GM12878 (cell line): ENCODE data around the gene ANKRD26. TPM values are rescaled to one million over a fixed set of nuclear protein-coding genes. Genes with fewer than 3 reads are reported as not detected.

Source experiments
- ATAC-seq: fragments of 200-7000 bp; cut with Tn5 transposase; 3 replicates; pipeline ENCODE4 v1.9.1; 2020; ENCODE audit warnings: mild to moderate bottlenecking, moderate library complexity
- BruUV-seq: library from RNA; stranded (reverse); fragments of 400-500 nt; replicated peaks from 2 replicates; lab custom pipeline; 2021; lab: Mats Ljungman, UMichigan
- CTCF ChIA-PET: fragments of 300-600 bp; sonication (Branson Sonifier 250); formaldehyde crosslinking; extraction: SDS; loops from one replicate; lab custom pipeline; 2021; ENCODE audit warnings: inconsistent platforms; lab: Yijun Ruan, JAX
- POLR2A ChIA-PET: fragments of 350-600 bp; formaldehyde crosslinking; extraction: SDS; loops from one replicate; lab custom pipeline; 2021; ENCODE audit warnings: inconsistent platforms; lab: Charles Lee
- RAD21 ChIA-PET: fragments of 300-600 bp; sonication (Branson Sonifier 250); formaldehyde crosslinking; loops from one replicate; lab custom pipeline; 2023; ENCODE audit warnings: antibody characterized with exemption; ENCODE audit not compliant: unreplicated experiment; lab: Charles Lee
- SMC1A ChIA-PET: fragments of 300-600 bp; sonication (Branson Sonifier 250); formaldehyde crosslinking; loops from one replicate; lab custom pipeline; 2023; ENCODE audit not compliant: unreplicated experiment, uncharacterized antibody; lab: Charles Lee
- DNase-seq: peaks from one replicate; pipeline ENCODE4 v3.0.0-alpha.2; 2011; ENCODE audit warnings: low read depth, low spot score
- FAIRE-seq: peaks from 3 replicates; lab custom pipeline; 2011; peaks lifted over from hg19 to GRCh38; lab: Jason Lieb, UNC
- H2AFZ ChIP-seq: 2 replicates; pipeline ENCODE4 v1.6.0; 2011; ENCODE audit warnings: low read depth, low read length, control low read depth; ENCODE audit not compliant: control insufficient read depth
- H3K27ac ChIP-seq: 2 replicates; pipeline ENCODE4 v1.5.1; 2011; ENCODE audit warnings: control low read depth; ENCODE audit not compliant: control insufficient read depth, insufficient read depth
- H3K27me3 ChIP-seq, 2 experiments: replicated peaks in 1 of 2; 2 replicates each; pipeline versions ENCODE4 v1.6.0 to v1.6.1; 2011; ENCODE audit warnings: low read length in 1 of 2; ENCODE audit not compliant: control insufficient read depth in 2 of 2, insufficient read depth in 2 of 2
- H3K36me3 ChIP-seq, 2 experiments: 2 replicates each; pipeline ENCODE4 v1.5.1; 2011; ENCODE audit warnings: low read length in 1 of 2; ENCODE audit not compliant: control insufficient read depth in 2 of 2, insufficient read depth in 2 of 2
- H3K4me1 ChIP-seq: 2 replicates; pipeline ENCODE4 v1.6.1; 2011; ENCODE audit warnings: mild to moderate bottlenecking, low read length, moderate library complexity, mixed read lengths; ENCODE audit not compliant: control insufficient read depth, insufficient read depth
- H3K4me2 ChIP-seq: 2 replicates; pipeline ENCODE4 v1.6.0; 2011; ENCODE audit warnings: control low read depth; ENCODE audit not compliant: control insufficient read depth, insufficient read depth
- H3K4me3 ChIP-seq: fragments of 200-600 bp; sonication (generic); 2 replicates; pipeline ENCODE4 v1.5.1; 2016
- H3K79me2 ChIP-seq: 2 replicates; pipeline ENCODE4 v1.6.0; 2011; ENCODE audit warnings: low read length; ENCODE audit not compliant: control insufficient read depth, insufficient read depth
- H3K9ac ChIP-seq: 2 replicates; pipeline ENCODE4 v1.8.0; 2011; ENCODE audit warnings: low read length, control low read depth, mixed read lengths; ENCODE audit not compliant: control insufficient read depth, insufficient read depth
- H3K9me3 ChIP-seq: replicated peaks from 3 replicates; pipeline ENCODE4 v1.5.1; 2011; ENCODE audit warnings: mild to moderate bottlenecking, low read length; ENCODE audit not compliant: control insufficient read depth, insufficient read depth
- H4K20me1 ChIP-seq: 2 replicates; pipeline ENCODE4 v1.6.0; 2011; ENCODE audit not compliant: control insufficient read depth, insufficient read depth
- HDGF ChIP-seq: fragments of 450-650 bp; IDR thresholded peaks from 2 replicates; pipeline ENCODE4 v1.6.1; 2016; ENCODE audit warnings: antibody characterized with exemption
- IKZF2 ChIP-seq, 2 experiments: fragments of 450-650 bp; IDR thresholded peaks; 2 replicates each; pipeline ENCODE4 v1.6.1; 2017; ENCODE audit warnings: mild to moderate bottlenecking in 2 of 2, moderate library complexity in 2 of 2
- MEF2B ChIP-seq: fragments of 450-650 bp; IDR thresholded peaks from 2 replicates; pipeline ENCODE4 v1.6.1; 2018; ENCODE audit warnings: mild to moderate bottlenecking, moderate library complexity; ENCODE audit not compliant: partially characterized antibody, poor library complexity, severe bottlenecking
- NFIC ChIP-seq: IDR thresholded peaks from 2 replicates; pipeline ENCODE4 v1.6.1; 2012; ENCODE audit warnings: low read depth, mild to moderate bottlenecking, inconsistent platforms, low read length, moderate library complexity
- NRF1 ChIP-seq: conservative IDR thresholded peaks from 2 replicates; pipeline ENCODE4 v1.6.1; 2011; ENCODE audit warnings: mild to moderate bottlenecking, low read depth, low read length, improper control_type of control experiment
- RAD51 ChIP-seq: fragments of 450-650 bp; IDR thresholded peaks from 2 replicates; pipeline ENCODE4 v1.6.1; 2016; ENCODE audit warnings: moderate library complexity, mild to moderate bottlenecking, inconsistent platforms
- TCF3 ChIP-seq: IDR thresholded peaks from 2 replicates; pipeline ENCODE4 v1.6.1; 2012; ENCODE audit warnings: low read depth, mild to moderate bottlenecking, low read length, borderline replicate concordance; ENCODE audit not compliant: insufficient read depth
- ZNF207 ChIP-seq: fragments of 450-650 bp; IDR thresholded peaks from 2 replicates; pipeline ENCODE4 v1.6.1; 2014; ENCODE audit warnings: antibody characterized with exemption, mild to moderate bottlenecking, borderline replicate concordance
- WGBS: methylation state at CpG from one replicate; pipeline ENCODE4 v1.1.6; 2016; ENCODE audit warnings: low lambda C conversion rate; ENCODE audit not compliant: insufficient replicate concordance, insufficient coverage; ENCODE audit errors: missing lambda C conversion rate; 5-methylcytosine and 5-hydroxymethylcytosine counted together
- in situ Hi-C: fragments of 300-500 bp; cut with MboI; formaldehyde crosslinking; loops from 9 replicates; pipeline ENCODE4 v1.14.3; 2018; ENCODE audit warnings: mixed read lengths
- intact Hi-C: fragments of 100-400 bp; cut with micrococcal nuclease; formaldehyde crosslinking; loops from one replicate; pipeline ENCODE4 v1.14.2; 2022; ENCODE audit not compliant: unreplicated experiment
- polyA plus RNA-seq, 11 experiments: library from polyadenylated mRNA; depleted of rRNA in 4 of 11; unstranded in 6 of 11; stranded (reverse) in 5 of 11; fragments of >200 nt; fragmentation: Nextera tagmentation in 4 of 11; fragmentation: Illumina TruSeq in 1 of 11; extraction: Ambion mirVana in 4 of 11; extraction: Trizol in 1 of 11; gene quantifications; 1 replicate in 1 of 11; 2 replicates in 10 of 11; pipeline versions ENCODE4 v1.2.1 to v1.2.3, GENCODE V29; 2011 to 2016; ENCODE audit warnings: inconsistent platforms in 2 of 11, missing spikeins in 2 of 11, low read depth in 1 of 11
- total RNA-seq, 4 experiments: library from RNA; depleted of rRNA in 3 of 4; stranded (reverse); fragments of >200 nt in 3 of 4; fragmentation: Illumina TruSeq in 1 of 4; extraction: Trizol in 1 of 4; gene quantifications; 2 replicates each; pipeline versions ENCODE4 v1.2.1 to v1.2.3, GENCODE V29; 2013 to 2021
- TF ChIP-seq, protein P1 (sequence below): IDR thresholded peaks from 2 replicates; pipeline ENCODE4 v1.6.1; 2012; ENCODE audit warnings: low read depth, low read length, improper control_type of control experiment

ANKRD26 gene
- total and polyA plus RNA-seq, 10 of the 15 experiments (the other 5 are each of a cell fraction or from before 2014, with no cell fraction given): 2.3 to 12.0 (median 5.1) TPM

DNA sequence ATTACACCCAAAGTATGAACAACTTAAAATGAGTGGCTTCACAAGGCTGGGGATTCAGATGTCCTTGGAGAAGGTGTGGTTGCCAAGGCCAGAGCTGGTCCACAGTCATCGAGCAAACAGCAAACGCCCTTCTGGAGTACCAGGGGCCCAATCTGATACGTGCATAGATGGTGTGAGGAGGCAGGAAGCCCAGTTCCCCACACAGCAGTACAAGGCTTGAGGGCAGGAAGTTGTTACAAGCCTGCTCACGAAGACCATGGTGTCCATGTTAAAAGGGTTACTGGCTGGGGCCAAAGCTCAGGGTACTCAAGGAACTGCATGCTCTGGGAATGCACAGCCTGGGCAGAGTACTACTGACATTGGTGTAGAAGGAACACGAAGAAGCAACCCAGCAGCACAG, 4.6 kb upstream of the ANKRD26 start (continued):
- TF ChIP-seq MEF2B (no peak), IKZF2 (IDR thresholded peaks at IDR 0.05) (no peak), HDGF (no peak), TCF3 (no peak), ZNF207 (no peak), NRF1 (no peak), RAD51 (no peak)
- TF ChIP-seq, protein P1, sequence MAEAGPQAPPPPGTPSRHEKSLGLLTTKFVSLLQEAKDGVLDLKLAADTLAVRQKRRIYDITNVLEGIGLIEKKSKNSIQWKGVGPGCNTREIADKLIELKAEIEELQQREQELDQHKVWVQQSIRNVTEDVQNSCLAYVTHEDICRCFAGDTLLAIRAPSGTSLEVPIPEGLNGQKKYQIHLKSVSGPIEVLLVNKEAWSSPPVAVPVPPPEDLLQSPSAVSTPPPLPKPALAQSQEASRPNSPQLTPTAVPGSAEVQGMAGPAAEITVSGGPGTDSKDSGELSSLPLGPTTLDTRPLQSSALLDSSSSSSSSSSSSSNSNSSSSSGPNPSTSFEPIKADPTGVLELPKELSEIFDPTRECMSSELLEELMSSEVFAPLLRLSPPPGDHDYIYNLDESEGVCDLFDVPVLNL: no peak

DNA sequence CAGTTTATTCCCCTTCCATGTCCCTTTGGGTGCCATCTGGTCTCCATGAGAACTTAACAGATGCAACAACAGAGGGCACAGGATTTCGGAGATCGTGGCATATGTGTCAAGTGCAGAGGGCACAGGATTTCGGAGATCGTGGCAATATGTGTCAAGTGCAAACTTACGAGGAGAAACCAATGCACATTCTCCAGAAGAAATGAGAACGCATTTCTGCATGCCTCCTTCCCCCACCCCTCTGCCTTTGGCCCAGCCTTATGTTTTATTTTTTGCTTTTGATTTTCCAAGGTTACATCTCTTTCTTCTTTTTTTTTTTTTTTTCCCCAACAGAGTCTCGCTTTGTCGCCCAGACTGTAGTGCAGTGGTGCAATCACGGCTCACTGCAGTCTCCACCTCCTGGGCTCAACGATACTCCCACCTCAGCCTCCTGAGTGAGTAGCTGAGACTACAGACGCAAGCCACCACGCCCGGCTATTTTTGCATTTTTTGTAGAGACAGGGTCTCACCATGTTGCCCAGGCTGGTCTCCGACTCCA, 586 bp upstream of the ANKRD26 start:
- peak overlapping the region; percentile 100 for H2AFZ ChIP-seq
- TSS peak; percentile 92 for BruUV-seq
- peak; percentile 19 for ATAC-seq
- intact Hi-C loops: loop anchor here (2.0 kb wide), 2 partner anchors 54 to 132 kb away; partner anchors contain the start of genes MASTL and YME1L1
- TF ChIP-seq NFIC: 0 out of 2 replicates have a peak, but pooled peaks have one; percentile 6
- TF ChIP-seq ZNF207: no peak
- TF ChIP-seq, all 136 proteins: peak for 1
- 38% methylated on average over 12 of the region's 14 CpGs for WGBS
- Histone ChIP-seq H3K27ac (peak overlapping the region; percentile 93), H3K9me3 (no peaks in the 10 kb centered on the region), H3K36me3 (no peaks in the 10 kb centered on the region; a peak in 1 of 4 replicates), H3K4me2 (peak overlapping the region; percentile 98), H3K79me2 (peaks cover 7% of the 10 kb centered on the region), H4K20me1 (no peaks in the 10 kb centered on the region), H3K4me3 (peak overlapping the region; percentile 73), H3K27me3 (no peaks in the 10 kb centered on the region), H3K4me1 (peaks cover 9% of the 10 kb centered on the region), H3K9ac (peak overlapping the region; percentile 94)
- CTCF ChIA-PET: interaction anchor here (0.9 to 1.1 kb wide), 3 partner anchors 46 to 375 kb away, joined by 3 to 4 read pairs (median 3); no protein-coding TSS in a partner anchor
- POLR2A ChIA-PET: interaction anchor here (0.7 to 2.0 kb wide), 4 partner anchors 47 to 1299 kb away, joined by 3 to 7 read pairs (median 4); partner anchors contain the start of gene YME1L1
- FAIRE-seq (peak; percentile 7), DNase-seq (no peak)
- RAD21 ChIA-PET: interaction anchor here (1.9 kb wide), 1 partner anchor 53 kb away, joined by 6 read pairs; the partner anchor contains the start of gene YME1L1
- in situ Hi-C loops: no loop called here
- SMC1A ChIA-PET: interaction anchor here (0.7 to 1.5 kb wide), 3 partner anchors 53 to 58 kb away, joined by 3 to 4 read pairs (median 4); partner anchors contain the start of gene YME1L1
